ENCODE data around the gene PLCH1. TPM values are rescaled to one million over a fixed set of nuclear protein-coding genes. Genes with fewer than 3 reads are reported as not detected.

The PLCH1 gene
- total RNA-seq, 1 experiment from 2014 or later: 4.1 TPM

DNA sequence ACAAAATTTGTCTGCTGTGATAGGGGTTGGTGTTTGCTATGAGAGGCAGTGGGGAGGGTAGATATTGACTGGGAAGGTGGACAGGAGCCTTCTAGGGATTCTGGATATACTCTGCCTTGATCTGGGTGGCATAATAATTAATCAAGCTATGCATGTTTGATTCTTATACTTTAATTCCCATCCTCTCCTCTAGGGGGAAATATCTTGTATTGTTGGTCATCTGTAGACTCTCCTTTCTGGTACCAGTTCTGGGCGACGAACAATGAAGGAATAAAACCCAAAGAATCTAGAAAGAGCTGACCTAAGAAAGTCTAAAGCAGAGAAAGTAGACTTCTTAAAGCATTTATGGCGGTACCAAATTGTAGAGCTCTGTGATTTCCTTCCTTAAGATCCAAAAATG is 253.2 kb downstream of the PLCH1 start:
- no peak overlapping the region for H3K4me3 ChIP-seq (ENCODE audit: low read length)
- H3K27ac ChIP-seq (ENCODE audit: low read length): no peak overlapping the region
- no peak overlapping the region for H3K4me2 ChIP-seq (ENCODE audit: low read length)
- no peak overlapping the region for H3K9ac ChIP-seq (ENCODE audit: low read length)
- H3K79me2 ChIP-seq (ENCODE audit: low read length): no peaks in the 10 kb centered on the region
- DNase-seq: peak; percentile 15
- POLR2A ChIA-PET (ENCODE audit: unreplicated experiment): no interaction called here
- no peaks in the 10 kb centered on the region for H3F3A ChIP-seq (ENCODE audit: low read length, unreplicated experiment)
- peak; percentile 24; the same call in 1 of the 2 replicates for ATAC-seq
- no peaks in the 10 kb centered on the region for H3K4me1 ChIP-seq (ENCODE audit: insufficient read depth, low read length)
- no TSS peak for BruUV-seq (replicated peaks)
- no peak overlapping the region for H2AFZ ChIP-seq (ENCODE audit: low read length)
- H3K9me2 ChIP-seq (replicated peaks; ENCODE audit: low read length): no peaks in the 10 kb centered on the region
- H4K20me1 ChIP-seq (ENCODE audit: low read length): no peaks in the 10 kb centered on the region
- CTCF ChIA-PET: interaction anchor here (1.1 kb wide), 1 partner anchor 210 kb away, joined by 3 read pairs; no protein-coding TSS in a partner anchor
- H3K36me3 ChIP-seq (ENCODE audit: low read depth, low read length): no peaks in the 10 kb centered on the region
- TF ChIP-seq, protein P1, sequence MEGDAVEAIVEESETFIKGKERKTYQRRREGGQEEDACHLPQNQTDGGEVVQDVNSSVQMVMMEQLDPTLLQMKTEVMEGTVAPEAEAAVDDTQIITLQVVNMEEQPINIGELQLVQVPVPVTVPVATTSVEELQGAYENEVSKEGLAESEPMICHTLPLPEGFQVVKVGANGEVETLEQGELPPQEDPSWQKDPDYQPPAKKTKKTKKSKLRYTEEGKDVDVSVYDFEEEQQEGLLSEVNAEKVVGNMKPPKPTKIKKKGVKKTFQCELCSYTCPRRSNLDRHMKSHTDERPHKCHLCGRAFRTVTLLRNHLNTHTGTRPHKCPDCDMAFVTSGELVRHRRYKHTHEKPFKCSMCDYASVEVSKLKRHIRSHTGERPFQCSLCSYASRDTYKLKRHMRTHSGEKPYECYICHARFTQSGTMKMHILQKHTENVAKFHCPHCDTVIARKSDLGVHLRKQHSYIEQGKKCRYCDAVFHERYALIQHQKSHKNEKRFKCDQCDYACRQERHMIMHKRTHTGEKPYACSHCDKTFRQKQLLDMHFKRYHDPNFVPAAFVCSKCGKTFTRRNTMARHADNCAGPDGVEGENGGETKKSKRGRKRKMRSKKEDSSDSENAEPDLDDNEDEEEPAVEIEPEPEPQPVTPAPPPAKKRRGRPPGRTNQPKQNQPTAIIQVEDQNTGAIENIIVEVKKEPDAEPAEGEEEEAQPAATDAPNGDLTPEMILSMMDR (conservative IDR thresholded peaks at IDR 0.05; ENCODE audit: low read depth, low read length): peak; percentile 56
- TF ChIP-seq EZH2 (IDR thresholded peaks at IDR 0.05; ENCODE audit: low read length, unreplicated experiment): no peak
- H3K27me3 ChIP-seq (ENCODE audit: low read length): no peaks in the 10 kb centered on the region
- H3K9me3 ChIP-seq (ENCODE audit: low read length): no peaks in the 10 kb centered on the region
- intact Hi-C loops (cut with micrococcal nuclease): loop anchor here (10.0 kb wide), 1 partner anchor 107 kb away; no protein-coding TSS in a partner anchor

DNA sequence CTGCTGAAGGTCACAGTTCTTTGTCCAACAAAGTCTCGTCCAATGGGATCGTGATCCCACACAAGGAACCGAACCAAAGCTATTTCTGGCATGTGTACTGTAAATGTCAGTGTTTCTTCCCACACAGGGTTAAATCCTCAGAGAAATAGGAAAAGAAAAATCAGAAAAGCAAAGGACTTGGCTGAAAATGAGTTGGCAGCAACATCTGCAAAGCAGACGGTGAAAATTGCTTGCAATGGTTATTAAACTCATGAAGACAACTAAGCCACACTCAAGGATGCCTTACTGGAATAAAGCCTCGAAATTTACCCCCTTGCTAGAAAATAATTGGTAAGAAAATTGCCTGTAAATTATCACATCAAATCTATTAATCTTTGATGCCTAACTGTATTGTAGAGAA is 256.2 kb downstream of the PLCH1 start:
- Histone ChIP-seq H3K36me3 (ENCODE audit: low read depth, low read length) (no peaks in the 10 kb centered on the region), H3K9me2 (replicated peaks; ENCODE audit: low read length) (no peaks in the 10 kb centered on the region), H3F3A (ENCODE audit: low read length, unreplicated experiment) (no peaks in the 10 kb centered on the region), H3K4me3 (ENCODE audit: low read length) (no peak overlapping the region), H2AFZ (ENCODE audit: low read length) (no peak overlapping the region), H3K27me3 (ENCODE audit: low read length) (no peaks in the 10 kb centered on the region), H3K9me3 (ENCODE audit: low read length) (no peaks in the 10 kb centered on the region), H3K27ac (ENCODE audit: low read length) (no peak overlapping the region), H4K20me1 (ENCODE audit: low read length) (no peaks in the 10 kb centered on the region), H3K79me2 (ENCODE audit: low read length) (no peaks in the 10 kb centered on the region), H3K4me2 (ENCODE audit: low read length) (no peak overlapping the region), H3K9ac (ENCODE audit: low read length) (no peak overlapping the region), H3K4me1 (ENCODE audit: insufficient read depth, low read length) (no peaks in the 10 kb centered on the region)
- no peak for ATAC-seq
- BruUV-seq (replicated peaks): no TSS peak
- TF ChIP-seq EZH2 (IDR thresholded peaks at IDR 0.05; ENCODE audit: low read length, unreplicated experiment) (no peak), EZH2phosphoT487 (IDR thresholded peaks at IDR 0.05; ENCODE audit: borderline replicate concordance, low read length) (no peak)
- TF ChIP-seq, protein P1 (conservative IDR thresholded peaks at IDR 0.05; ENCODE audit: low read depth, low read length): no peak
- CTCF ChIA-PET: no interaction called here
- POLR2A ChIA-PET (ENCODE audit: unreplicated experiment): no interaction called here
- intact Hi-C loops (cut with micrococcal nuclease): no loop called here
- no peak for DNase-seq

DNA sequence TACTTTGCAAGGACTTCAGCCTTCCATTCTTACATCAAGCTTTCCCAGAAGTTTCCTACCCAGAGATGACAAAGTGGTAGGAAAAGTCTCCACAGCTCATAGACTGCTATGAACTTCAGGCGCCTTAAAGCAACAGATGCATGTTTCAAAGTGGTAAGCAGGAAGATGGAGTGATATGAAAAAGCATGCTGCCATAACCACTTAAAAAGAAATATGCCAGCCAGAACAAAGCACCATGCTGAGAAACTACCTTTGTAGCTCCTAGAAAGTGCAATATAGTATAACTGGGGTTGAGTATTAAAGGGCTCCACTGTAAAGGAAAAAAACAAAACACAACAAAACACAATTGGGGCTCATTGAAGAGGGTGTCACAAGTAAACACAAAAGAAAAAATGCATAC is 259.0 kb downstream of the PLCH1 start:
- CTCF ChIA-PET: no interaction called here
- ATAC-seq: no peak

More for the DNA sequence above, 259.0 kb downstream of the PLCH1 start:
- H3K9ac ChIP-seq (ENCODE audit: low read length): no peak overlapping the region
- no peaks in the 10 kb centered on the region for H4K20me1 ChIP-seq (ENCODE audit: low read length)
- POLR2A ChIA-PET (ENCODE audit: unreplicated experiment): no interaction called here
- H3K27me3 ChIP-seq (ENCODE audit: low read length): no peaks in the 10 kb centered on the region
- H3K4me1 ChIP-seq (ENCODE audit: insufficient read depth, low read length): no peaks in the 10 kb centered on the region
- H3K4me3 ChIP-seq (ENCODE audit: low read length): no peak overlapping the region
- no peaks in the 10 kb centered on the region for H3K79me2 ChIP-seq (ENCODE audit: low read length)
- H3K9me3 ChIP-seq (ENCODE audit: low read length): no peaks in the 10 kb centered on the region
- DNase-seq: no peak
- H3K4me2 ChIP-seq (ENCODE audit: low read length): no peak overlapping the region
- no peak overlapping the region for H3K27ac ChIP-seq (ENCODE audit: low read length)
- H3F3A ChIP-seq (ENCODE audit: low read length, unreplicated experiment): no peaks in the 10 kb centered on the region
- H3K36me3 ChIP-seq (ENCODE audit: low read depth, low read length): no peaks in the 10 kb centered on the region
- no peaks in the 10 kb centered on the region for H3K9me2 ChIP-seq (replicated peaks; ENCODE audit: low read length)
- intact Hi-C loops (cut with micrococcal nuclease): no loop called here
- no TSS peak for BruUV-seq (replicated peaks)
- TF ChIP-seq, protein P1 (conservative IDR thresholded peaks at IDR 0.05; ENCODE audit: low read depth, low read length): no peak
- TF ChIP-seq EZH2 (IDR thresholded peaks at IDR 0.05; ENCODE audit: low read length, unreplicated experiment) (no peak), EZH2phosphoT487 (IDR thresholded peaks at IDR 0.05; ENCODE audit: borderline replicate concordance, low read length) (no peak)
- no peak overlapping the region for H2AFZ ChIP-seq (ENCODE audit: low read length)
